ENCODE measurements around the gene DXO.

DNA sequence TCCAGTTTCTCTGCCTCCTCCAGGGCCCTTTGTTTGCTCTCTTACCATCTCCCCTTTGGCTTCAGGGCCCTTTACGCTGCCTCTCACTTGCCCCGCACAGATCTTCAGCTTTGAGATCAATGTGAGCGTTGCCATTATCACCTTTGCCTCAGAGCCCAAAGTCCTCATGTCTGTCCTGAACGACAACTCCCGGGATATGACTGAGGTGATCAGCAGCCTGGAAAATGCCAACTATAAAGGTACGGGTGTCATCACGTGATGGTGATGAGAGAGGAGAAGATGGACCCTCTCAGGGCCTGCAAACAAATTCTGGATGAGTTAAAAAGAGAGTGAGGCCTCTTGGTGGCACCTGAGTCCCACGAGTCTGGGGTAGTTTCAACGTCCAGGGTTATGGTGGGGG lies 36.1 kb downstream of the DXO start:
- TF ChIP-seq EZH2 (IDR thresholded peaks at IDR 0.05; ENCODE audit: borderline replicate concordance, low read depth, low read length, severe bottlenecking), result no peak
- TF ChIP-seq, protein P1, sequence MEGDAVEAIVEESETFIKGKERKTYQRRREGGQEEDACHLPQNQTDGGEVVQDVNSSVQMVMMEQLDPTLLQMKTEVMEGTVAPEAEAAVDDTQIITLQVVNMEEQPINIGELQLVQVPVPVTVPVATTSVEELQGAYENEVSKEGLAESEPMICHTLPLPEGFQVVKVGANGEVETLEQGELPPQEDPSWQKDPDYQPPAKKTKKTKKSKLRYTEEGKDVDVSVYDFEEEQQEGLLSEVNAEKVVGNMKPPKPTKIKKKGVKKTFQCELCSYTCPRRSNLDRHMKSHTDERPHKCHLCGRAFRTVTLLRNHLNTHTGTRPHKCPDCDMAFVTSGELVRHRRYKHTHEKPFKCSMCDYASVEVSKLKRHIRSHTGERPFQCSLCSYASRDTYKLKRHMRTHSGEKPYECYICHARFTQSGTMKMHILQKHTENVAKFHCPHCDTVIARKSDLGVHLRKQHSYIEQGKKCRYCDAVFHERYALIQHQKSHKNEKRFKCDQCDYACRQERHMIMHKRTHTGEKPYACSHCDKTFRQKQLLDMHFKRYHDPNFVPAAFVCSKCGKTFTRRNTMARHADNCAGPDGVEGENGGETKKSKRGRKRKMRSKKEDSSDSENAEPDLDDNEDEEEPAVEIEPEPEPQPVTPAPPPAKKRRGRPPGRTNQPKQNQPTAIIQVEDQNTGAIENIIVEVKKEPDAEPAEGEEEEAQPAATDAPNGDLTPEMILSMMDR (IDR thresholded peaks at IDR 0.05; ENCODE audit: borderline replicate concordance, extremely low read depth, low read length, poor library complexity, severe bottlenecking), result no peak
